HG03066 (cell line): ENCODE measurements around the gene NMT1.
A peak's percentile ranks its signal among the peaks of the same experiment; 100 is the strongest.

Experiments
- ATAC-seq: cut with Tn5 transposase; IDR thresholded peaks from one replicate; pipeline ENCODE4 v1.9.1; 2021; ENCODE audit warnings: low read depth; ENCODE audit not compliant: unreplicated experiment

Gene NMT1

GRCh38 chr17:45060797-45061605, at the start of gene NMT1:
Gene NMT1, plus strand, starts transcription at chr17:45061317. Its CDS starts 13 bp downstream, at chr17:45061330.
- peak; percentile 84 for ATAC-seq

GRCh38 chr17:45011767-45012166, 49.4 kb upstream of the NMT1 start:
- no peak for ATAC-seq

GRCh38 chr17:45013021-45013997, 47.8 kb upstream of the NMT1 start:
- ATAC-seq: no peak

GRCh38 chr17:45016237-45016636, 44.9 kb upstream of the NMT1 start:
- no peak for ATAC-seq

GRCh38 chr17:45016823-45017222, 44.3 kb upstream of the NMT1 start:
- ATAC-seq: no peak

GRCh38 chr17:45018514-45018847, 42.6 kb upstream of the NMT1 start:
- no peak for ATAC-seq

GRCh38 chr17:45018848-45019711, 42.0 kb upstream of the NMT1 start:
- ATAC-seq: no peak

GRCh38 chr17:45020354-45021138, 40.6 kb upstream of the NMT1 start:
- no peak for ATAC-seq

- no peak for ATAC-seq
These were observed 39.4 kb upstream of the NMT1 start for GRCh38 chr17:45021607-45022287.

GRCh38 chr17:45022288-45022648, 38.8 kb upstream of the NMT1 start:
- no peak for ATAC-seq

- no peak for ATAC-seq
These were observed 38.3 kb upstream of the NMT1 start for GRCh38 chr17:45022655-45023339.

GRCh38 chr17:45029096-45029495, 32.0 kb upstream of the NMT1 start:
- no peak for ATAC-seq

GRCh38 chr17:45029758-45030423, 31.2 kb upstream of the NMT1 start:
- no peak for ATAC-seq

- ATAC-seq: no peak
These were observed 30.4 kb upstream of the NMT1 start for GRCh38 chr17:45030733-45031132.

GRCh38 chr17:45031231-45032173, 29.6 kb upstream of the NMT1 start:
- no peak for ATAC-seq

GRCh38 chr17:45032174-45032541, 29.0 kb upstream of the NMT1 start:
- ATAC-seq: no peak

- no peak for ATAC-seq
These were observed 26.5 kb upstream of the NMT1 start for GRCh38 chr17:45034599-45034998.
